Fibroblast of skin of back (primary cell): ENCODE results near the gene C1orf232.

Experiments used
- DNase-seq: peaks from one replicate; pipeline ENCODE4 v3.0.0-alpha.2; 2013

The C1orf232 gene

DNA sequence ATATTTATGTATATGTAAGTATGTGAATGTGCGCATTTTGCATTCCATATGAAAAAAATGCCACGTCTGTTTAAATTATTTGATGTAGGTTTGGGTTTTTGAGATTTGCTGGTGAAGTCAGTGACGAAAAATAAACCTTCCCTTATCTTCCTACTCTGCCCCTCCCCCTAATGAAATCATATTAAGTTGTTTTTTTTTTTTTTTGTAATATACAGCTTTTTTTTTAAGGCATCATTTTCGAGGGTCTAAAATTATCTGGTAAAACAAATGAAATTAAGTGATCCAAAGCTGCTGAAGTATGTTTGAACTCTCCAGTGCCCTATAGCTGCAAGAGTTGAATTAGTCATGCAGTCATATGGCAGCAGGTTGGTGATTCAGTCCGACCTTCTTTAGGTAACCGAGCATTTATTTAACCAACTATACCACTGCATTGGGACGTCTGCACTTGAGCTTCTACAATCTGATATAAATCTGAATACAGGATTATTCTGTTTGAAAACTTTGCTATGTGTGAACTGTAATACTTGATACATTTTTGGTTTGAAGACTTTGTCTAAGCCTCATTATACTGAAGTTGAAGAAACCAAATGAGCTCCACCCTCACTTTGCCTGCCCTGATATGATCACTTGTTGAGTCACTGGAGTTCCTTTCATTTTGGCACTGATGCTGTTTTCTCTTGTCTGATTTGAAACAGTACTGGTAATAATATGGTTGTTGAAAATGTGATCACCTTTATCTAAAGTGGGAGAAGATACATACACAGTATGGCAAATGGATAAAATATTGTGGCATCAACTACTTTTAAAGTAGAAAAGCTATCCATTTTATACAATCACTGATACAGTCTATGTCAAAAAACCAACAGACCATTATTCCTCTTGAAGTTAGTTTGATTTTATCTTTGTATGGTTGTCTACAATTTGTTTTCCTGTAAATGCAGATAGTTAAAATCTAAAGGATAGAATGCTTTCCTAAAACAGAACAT lies 45.5 kb downstream of the C1orf232 start:
- no peak for DNase-seq

DNA sequence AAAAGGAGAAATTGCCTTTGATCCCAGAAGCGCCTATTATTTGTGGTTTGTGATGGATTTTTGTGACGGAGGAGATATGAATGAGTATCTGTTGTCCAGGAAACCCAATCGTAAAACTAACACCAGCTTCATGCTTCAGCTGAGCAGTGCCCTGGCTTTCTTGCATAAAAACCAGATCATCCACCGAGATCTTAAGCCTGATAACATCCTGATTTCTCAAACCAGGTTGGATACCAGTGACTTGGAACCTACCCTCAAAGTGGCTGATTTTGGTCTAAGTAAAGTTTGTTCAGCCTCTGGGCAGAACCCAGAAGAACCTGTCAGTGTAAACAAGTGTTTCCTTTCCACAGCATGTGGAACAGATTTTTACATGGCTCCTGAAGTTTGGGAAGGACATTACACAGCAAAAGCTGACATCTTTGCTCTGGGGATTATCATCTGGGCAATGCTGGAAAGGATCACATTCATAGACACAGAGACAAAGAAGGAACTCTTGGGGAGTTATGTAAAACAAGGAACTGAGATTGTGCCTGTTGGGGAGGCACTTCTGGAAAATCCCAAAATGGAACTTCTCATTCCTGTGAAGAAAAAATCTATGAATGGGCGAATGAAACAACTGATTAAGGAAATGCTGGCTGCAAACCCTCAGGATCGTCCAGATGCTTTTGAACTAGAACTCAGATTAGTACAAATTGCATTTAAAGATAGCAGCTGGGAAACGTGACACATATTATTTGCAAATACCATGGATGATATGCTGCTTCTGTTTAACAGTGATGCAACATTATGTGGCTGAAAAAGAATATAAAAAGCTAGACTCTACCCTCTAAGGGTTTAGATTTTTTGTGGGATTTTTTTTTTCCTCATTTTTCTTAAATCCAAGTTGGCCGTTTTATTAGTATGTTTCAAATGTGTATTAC lies 46.6 kb downstream of the C1orf232 start:
- DNase-seq, result no peak

DNA sequence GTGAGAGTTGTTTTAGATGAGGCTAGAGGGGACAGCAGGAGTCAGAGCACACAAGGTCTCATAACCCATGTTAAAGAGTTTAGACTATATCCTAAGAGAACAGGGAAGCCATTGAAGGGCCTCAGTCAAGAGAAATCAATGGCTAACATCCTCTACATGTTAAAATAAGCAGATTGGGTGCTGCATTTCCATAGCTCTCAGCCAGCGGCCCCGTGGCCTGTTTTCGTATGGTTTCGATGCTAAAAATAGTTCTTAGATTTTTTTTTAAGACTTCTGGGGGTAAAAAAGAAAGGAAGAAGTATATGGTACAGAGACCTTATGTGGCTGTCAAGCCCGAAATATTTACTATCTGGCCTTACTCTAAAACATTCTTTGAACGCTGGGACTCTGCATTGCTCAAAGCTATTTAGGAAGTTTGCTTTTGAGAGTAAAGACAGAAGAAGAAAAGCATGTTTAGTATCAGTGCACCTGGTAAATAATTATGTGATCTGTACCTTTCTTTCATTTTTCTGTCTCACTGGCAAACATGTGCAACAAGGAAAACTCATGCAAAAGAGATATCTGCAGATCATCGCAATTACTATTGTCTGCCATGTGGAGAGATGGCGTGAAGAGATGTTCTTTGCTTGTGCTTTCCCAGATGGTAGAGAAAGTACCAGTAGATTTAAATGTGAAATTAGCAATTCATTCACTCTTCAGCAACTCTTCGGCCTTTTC lies 48.7 kb downstream of the C1orf232 start:
- DNase-seq, result no peak

DNA sequence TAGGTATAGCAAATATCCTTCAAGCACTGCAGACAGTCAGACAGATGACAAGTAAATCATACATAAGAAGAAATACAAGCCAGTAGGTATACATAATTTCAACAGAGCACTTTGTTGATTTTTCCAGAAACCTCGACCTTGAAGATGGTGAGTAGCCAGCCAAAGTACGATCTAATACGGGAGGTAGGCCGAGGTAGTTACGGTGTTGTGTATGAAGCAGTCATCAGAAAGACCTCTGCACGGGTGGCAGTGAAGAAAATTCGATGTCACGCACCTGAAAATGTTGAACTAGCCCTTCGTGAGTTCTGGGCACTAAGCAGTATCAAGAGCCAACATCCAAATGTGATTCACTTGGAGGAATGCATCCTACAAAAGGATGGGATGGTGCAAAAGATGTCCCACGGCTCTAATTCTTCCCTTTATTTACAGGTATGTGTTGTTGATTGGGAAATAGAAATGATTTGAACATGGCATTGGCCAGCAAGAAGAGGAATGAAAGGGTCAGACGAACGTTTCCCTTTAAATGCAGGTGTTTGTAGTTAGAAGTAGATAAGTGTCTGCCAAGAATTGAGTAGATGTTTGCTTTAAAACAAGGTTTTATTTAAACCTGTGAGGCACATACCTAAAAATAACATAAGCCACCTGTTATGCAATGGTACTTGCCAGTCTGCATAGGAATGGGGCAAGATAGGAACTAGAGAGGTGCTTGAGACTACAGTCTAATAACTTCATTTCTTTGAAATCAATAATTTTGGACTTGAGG lies 54.4 kb downstream of the C1orf232 start:
- DNase-seq, result no peak
